H9 (cell line): Measurements from ENCODE around the gene SLC25A26. TPM values are rescaled to one million over a fixed set of nuclear protein-coding genes. Genes with fewer than 3 reads are reported as not detected.
A peak's percentile ranks its signal among the peaks of the same experiment; 100 is the strongest.

Experiments
- DNase-seq: peaks from one replicate; pipeline ENCODE4 v3.0.0-alpha.2; 2017
- H2AFZ ChIP-seq: one replicate; pipeline ENCODE4 v1.6.1; 2013; ENCODE audit warnings: mild to moderate bottlenecking, low read length, control low read depth, moderate library complexity
- H2AK5ac ChIP-seq: 2 replicates; pipeline ENCODE4 v1.6.1; 2013; ENCODE audit warnings: low read length, control low read depth, mixed read lengths; ENCODE audit not compliant: insufficient read length
- H2BK120ac ChIP-seq: one replicate; pipeline ENCODE4 v1.6.1; 2013; ENCODE audit warnings: low read depth, mild to moderate bottlenecking, low read length, control low read depth, inconsistent platforms; ENCODE audit not compliant: poor library complexity, severe bottlenecking
- H2BK12ac ChIP-seq: 2 replicates; pipeline ENCODE4 v1.6.1; 2013; ENCODE audit warnings: low read length, control low read depth, mixed read lengths, low read depth; ENCODE audit not compliant: insufficient read length
- H2BK15ac ChIP-seq: 2 replicates; pipeline ENCODE4 v1.6.1; 2013; ENCODE audit warnings: low read depth, low read length, control low read depth
- H2BK20ac ChIP-seq: one replicate; pipeline ENCODE4 v1.6.1; 2013; ENCODE audit warnings: low read depth, mild to moderate bottlenecking, low read length, control low read depth, inconsistent platforms; ENCODE audit not compliant: poor library complexity, severe bottlenecking
- H2BK5ac ChIP-seq: 2 replicates; pipeline ENCODE4 v1.6.1; 2013; ENCODE audit warnings: low read length, control low read depth, mixed read lengths; ENCODE audit not compliant: insufficient read length
- H3K14ac ChIP-seq: 2 replicates; pipeline ENCODE4 v1.6.1; 2013; ENCODE audit warnings: low read length, control low read depth; ENCODE audit not compliant: insufficient read depth
- H3K18ac ChIP-seq: 2 replicates; pipeline ENCODE4 v1.6.1; 2013; ENCODE audit warnings: low read depth, mild to moderate bottlenecking, mixed read lengths, low read length, control low read depth; ENCODE audit not compliant: insufficient read length
- H3K23ac ChIP-seq: 2 replicates; pipeline ENCODE4 v1.6.1; 2013; ENCODE audit warnings: low read length, control low read depth, mixed read lengths, low read depth; ENCODE audit not compliant: insufficient read length
- H3K23me2 ChIP-seq: 2 replicates; pipeline ENCODE4 v1.6.1; 2013; ENCODE audit warnings: low read depth, mild to moderate bottlenecking, mixed read lengths, low read length, control low read depth; ENCODE audit not compliant: insufficient read length, poor library complexity, severe bottlenecking
- H3K27ac ChIP-seq: 2 replicates; pipeline ENCODE4 v1.5.1; 2013; ENCODE audit warnings: low read length, control low read depth, mixed read lengths, low read depth; ENCODE audit not compliant: insufficient read length
- H3K27me3 ChIP-seq: 2 replicates; pipeline ENCODE4 v1.6.1; 2013; ENCODE audit warnings: low read length, control low read depth, inconsistent platforms; ENCODE audit not compliant: insufficient read depth
- H3K4ac ChIP-seq: 2 replicates; pipeline ENCODE4 v1.6.1; 2013; ENCODE audit warnings: low read depth, mild to moderate bottlenecking, control low read depth, inconsistent platforms, low read length, moderate library complexity
- H3K4me1 ChIP-seq: 2 replicates; pipeline ENCODE4 v1.6.1; 2013; ENCODE audit warnings: low read length, control low read depth, inconsistent platforms; ENCODE audit not compliant: insufficient read depth
- H3K4me2 ChIP-seq: 2 replicates; pipeline ENCODE4 v1.6.1; 2013; ENCODE audit warnings: low read length, control low read depth, mixed read lengths; ENCODE audit not compliant: insufficient read length, insufficient read depth
- H3K56ac ChIP-seq: 2 replicates; pipeline ENCODE4 v1.6.1; 2013; ENCODE audit warnings: low read depth, mild to moderate bottlenecking, mixed read lengths, low read length, control low read depth; ENCODE audit not compliant: insufficient read length
- H3K79me1 ChIP-seq: 2 replicates; pipeline ENCODE4 v1.6.1; 2013; ENCODE audit warnings: low read depth, mild to moderate bottlenecking, moderate library complexity, low read length, control low read depth, inconsistent platforms; ENCODE audit not compliant: insufficient read depth, poor library complexity, severe bottlenecking
- H3K79me2 ChIP-seq: 2 replicates; pipeline ENCODE4 v1.6.1; 2013; ENCODE audit warnings: low read length, control low read depth, inconsistent platforms; ENCODE audit not compliant: insufficient read depth
- H3K9ac ChIP-seq: 2 replicates; pipeline ENCODE4 v1.6.1; 2013; ENCODE audit warnings: low read length, control low read depth, mixed read lengths; ENCODE audit not compliant: insufficient read length; ENCODE audit errors: extremely low read depth
- H3K9me3 ChIP-seq: one replicate; pipeline ENCODE4 v1.6.1; 2013; ENCODE audit warnings: low read depth, low read length, inconsistent platforms; ENCODE audit not compliant: control insufficient read depth
- H3T11ph ChIP-seq: one replicate; pipeline ENCODE4 v1.6.1; 2013; ENCODE audit warnings: mild to moderate bottlenecking, low read length, control low read depth, inconsistent platforms
- H4K20me1 ChIP-seq: one replicate; pipeline ENCODE4 v1.6.1; 2013; ENCODE audit not compliant: control insufficient read depth, insufficient read length, insufficient read depth
- H4K5ac ChIP-seq: 2 replicates; pipeline ENCODE4 v1.6.1; 2013; ENCODE audit warnings: low read depth, mild to moderate bottlenecking, mixed read lengths, low read length, control low read depth; ENCODE audit not compliant: insufficient read length
- H4K8ac ChIP-seq: replicated peaks from 2 replicates; pipeline ENCODE4 v1.6.1; 2013; ENCODE audit warnings: low read length, control low read depth, mixed read lengths, low read depth; ENCODE audit not compliant: insufficient read length
- H4K91ac ChIP-seq: 2 replicates; pipeline ENCODE4 v1.6.1; 2013; ENCODE audit warnings: low read depth, mild to moderate bottlenecking, moderate library complexity, mixed read lengths, low read length, control low read depth; ENCODE audit not compliant: insufficient read length
- H3K27ac Mint-ChIP-seq, 3 experiments: 2 replicates in 2 of 3; 3 replicates in 1 of 3; pipeline ENCODE4 v1.8.0; 2020 to 2021; ENCODE audit warnings: mixed read lengths in 3 of 3, mild to moderate bottlenecking in 1 of 3, moderate library complexity in 1 of 3
- H3K27me3 Mint-ChIP-seq: 2 replicates; pipeline ENCODE4 v1.8.0; 2021; ENCODE audit warnings: low read depth, mild to moderate bottlenecking, moderate library complexity, mixed read lengths
- H3K36me3 Mint-ChIP-seq, 3 experiments: 2 replicates in 2 of 3; 3 replicates in 1 of 3; pipeline ENCODE4 v1.8.0; 2020 to 2021; ENCODE audit warnings: low read depth in 3 of 3, mixed read lengths in 3 of 3; ENCODE audit not compliant: insufficient read depth in 1 of 3
- H3K4me1 Mint-ChIP-seq, 2 experiments: 2 replicates each; pipeline ENCODE4 v1.8.0; 2020; ENCODE audit warnings: mixed read lengths in 2 of 2
- H3K4me3 Mint-ChIP-seq, 2 experiments: 2 replicates in 1 of 2; 3 replicates in 1 of 2; pipeline ENCODE4 v1.8.0; 2020 to 2021; ENCODE audit warnings: mild to moderate bottlenecking in 2 of 2, mixed read lengths in 2 of 2, moderate library complexity in 1 of 2
- H3K9me3 Mint-ChIP-seq, 2 experiments: 2 replicates in 1 of 2; 3 replicates in 1 of 2; pipeline ENCODE4 v1.8.0; 2020; ENCODE audit warnings: mild to moderate bottlenecking in 2 of 2, mixed read lengths in 2 of 2, moderate library complexity in 1 of 2
- WGBS: extraction: QIAGEN DNeasy Blood & Tissue Kit; methylation state at CpG from one replicate; pipeline ENCODE4 v1.1.7; 2013; ENCODE audit warnings: missing lambda C conversion rate, low lambda C conversion rate, mixed read lengths; ENCODE audit not compliant: insufficient read length; ENCODE audit errors: extremely low coverage; 5-methylcytosine and 5-hydroxymethylcytosine counted together
- total RNA-seq: library from RNA; stranded (reverse); gene quantifications from 2 replicates; pipeline ENCODE4 v1.2.1, GENCODE V29; 2021
- TF ChIP-seq, protein P1 (sequence below): fragments of 200-600 bp; sonication (generic); conservative IDR thresholded peaks from 3 replicates; pipeline ENCODE4 v1.8.0; 2021; ENCODE audit warnings: antibody characterized with exemption, mild to moderate bottlenecking

The SLC25A26 gene
- total RNA-seq, 1 experiment from 2014 or later = 30.2 TPM

DNA sequence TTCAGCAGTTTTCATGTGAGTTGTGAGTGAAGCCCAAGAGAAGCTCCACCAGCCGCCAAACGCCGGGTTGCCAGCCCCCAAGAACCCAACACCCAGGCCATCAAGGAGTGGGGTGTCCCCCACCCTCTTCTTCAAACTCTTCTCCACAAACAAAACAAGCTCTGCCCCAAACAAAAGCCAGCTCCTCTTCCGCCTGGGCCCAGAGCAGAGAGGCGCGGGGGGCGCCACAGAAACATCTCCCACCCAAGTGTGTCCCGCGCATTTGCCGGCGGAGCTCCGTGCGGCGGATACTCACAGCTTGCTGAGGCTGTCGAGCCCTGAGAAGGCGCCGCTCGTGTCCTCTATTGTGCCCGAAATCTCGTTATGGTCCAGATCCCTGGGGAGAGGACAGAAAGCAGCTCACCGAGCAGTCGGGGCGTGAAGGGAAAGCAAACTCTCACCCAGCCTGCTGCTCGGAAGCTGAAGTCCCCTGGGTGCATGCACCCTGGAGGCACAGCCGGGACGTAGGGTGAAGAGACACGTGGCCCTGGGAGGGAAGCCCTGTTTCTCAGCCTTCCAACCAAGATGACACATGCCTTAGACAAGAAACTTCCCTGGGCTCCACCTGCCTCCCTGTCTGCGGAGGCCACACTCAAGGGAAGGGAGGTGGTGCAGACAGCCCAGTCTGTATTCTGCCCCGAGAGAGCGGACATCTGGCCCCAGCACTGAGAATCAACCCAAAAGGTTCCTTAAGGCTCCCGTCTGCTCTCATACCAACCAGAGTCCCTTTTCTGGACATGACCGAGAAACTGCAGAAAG, 184.3 kb downstream of the SLC25A26 start:
- Histone ChIP-seq H3K4me1 (no peaks in the 10 kb centered on the region; the same call in 1 of the 2 replicates), H3K56ac (no peak overlapping the region), H3K23me2 (no peaks in the 10 kb centered on the region), H3K9me3 (no peaks in the 10 kb centered on the region), H3K79me2 (no peaks in the 10 kb centered on the region; the same call in 1 of the 2 replicates), H4K20me1 (no peaks in the 10 kb centered on the region), H3T11ph (no peak overlapping the region), H2BK20ac (no peak overlapping the region), H2BK5ac (no peak overlapping the region), H3K23ac (no peak overlapping the region), H4K91ac (no peak overlapping the region), H3K4ac (no peak overlapping the region), H2AFZ (no peak overlapping the region), H3K9ac (no peak overlapping the region), H2BK15ac (no peak overlapping the region), H3K27ac (no peak overlapping the region), H3K79me1 (peaks cover 3% of the 10 kb centered on the region), H2AK5ac (no peak overlapping the region), H2BK12ac (no peak overlapping the region), H3K14ac (no peak overlapping the region), H4K8ac (no peak overlapping the region), H3K18ac (no peak overlapping the region), H3K4me2 (no peak overlapping the region), H4K5ac (no peak overlapping the region), H2BK120ac (no peak overlapping the region), H3K27me3 (no peaks in the 10 kb centered on the region)
- H3K27ac Mint-ChIP-seq = peak overlapping the region; percentile 70 to 91 (median 83); a peak in 5 of 7 replicates
- no peaks in the 10 kb centered on the region; the same call in 1 of the 2 replicates for H3K27me3 Mint-ChIP-seq
- peaks cover 45 to 53% of the 10 kb centered on the region in 2 experiments for H3K4me1 Mint-ChIP-seq
- TF ChIP-seq, protein P1, sequence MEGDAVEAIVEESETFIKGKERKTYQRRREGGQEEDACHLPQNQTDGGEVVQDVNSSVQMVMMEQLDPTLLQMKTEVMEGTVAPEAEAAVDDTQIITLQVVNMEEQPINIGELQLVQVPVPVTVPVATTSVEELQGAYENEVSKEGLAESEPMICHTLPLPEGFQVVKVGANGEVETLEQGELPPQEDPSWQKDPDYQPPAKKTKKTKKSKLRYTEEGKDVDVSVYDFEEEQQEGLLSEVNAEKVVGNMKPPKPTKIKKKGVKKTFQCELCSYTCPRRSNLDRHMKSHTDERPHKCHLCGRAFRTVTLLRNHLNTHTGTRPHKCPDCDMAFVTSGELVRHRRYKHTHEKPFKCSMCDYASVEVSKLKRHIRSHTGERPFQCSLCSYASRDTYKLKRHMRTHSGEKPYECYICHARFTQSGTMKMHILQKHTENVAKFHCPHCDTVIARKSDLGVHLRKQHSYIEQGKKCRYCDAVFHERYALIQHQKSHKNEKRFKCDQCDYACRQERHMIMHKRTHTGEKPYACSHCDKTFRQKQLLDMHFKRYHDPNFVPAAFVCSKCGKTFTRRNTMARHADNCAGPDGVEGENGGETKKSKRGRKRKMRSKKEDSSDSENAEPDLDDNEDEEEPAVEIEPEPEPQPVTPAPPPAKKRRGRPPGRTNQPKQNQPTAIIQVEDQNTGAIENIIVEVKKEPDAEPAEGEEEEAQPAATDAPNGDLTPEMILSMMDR = no peak
- no CpG with 5 or more reads among the region's 32 CpGs for WGBS
- H3K36me3 Mint-ChIP-seq = peaks cover 58 to 92% (median 86%) of the 10 kb centered on the region in 3 experiments; a peak in 6 of 7 replicates
- H3K4me3 Mint-ChIP-seq = peak overlapping the region in 1 of 2 experiments; percentile 23; a peak in 1 of 5 replicates
- DNase-seq = no peak
- H3K9me3 Mint-ChIP-seq = no peaks in the 10 kb centered on the region
